Raji (cell line): ENCODE results near the gene HBE1.

Experiments
- POLR2A ChIP-seq: IDR thresholded peaks from 2 replicates; pipeline ENCODE4 v1.6.1; 2011; ENCODE audit warnings: low read depth, low read length, control low read depth; ENCODE audit not compliant: insufficient read depth

The HBE1 gene

GRCh38 chr11:5269715-5270147 lies at the start of gene HBE1:
Gene HBE1 (minus strand): TSS chr11:5269945. CDS start chr11:5269890, 55 bp downstream.
- TF ChIP-seq POLR2A: no peak

DNA sequence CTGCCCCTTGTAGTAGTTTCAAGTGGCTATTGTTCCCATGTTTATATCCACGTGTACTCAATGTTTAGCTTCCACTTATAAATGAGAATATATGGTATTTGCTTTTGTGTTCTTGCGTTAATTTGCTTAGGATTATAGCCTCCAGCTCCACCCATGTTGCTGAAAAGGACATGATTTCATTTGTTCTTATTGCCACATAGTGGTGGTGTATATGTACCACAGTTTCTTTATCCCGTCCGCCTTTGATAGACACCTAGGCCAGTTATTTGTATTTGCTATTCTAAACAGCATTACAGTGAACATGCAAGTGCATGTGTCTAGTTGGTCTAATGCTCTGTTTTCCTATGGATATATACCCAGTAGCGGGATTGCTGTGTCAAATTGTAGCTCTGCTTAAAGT lies 47.5 kb upstream of the HBE1 start:
- no peak for TF ChIP-seq POLR2A

- TF ChIP-seq POLR2A: no peak
Observed at GRCh38 chr11:5310423-5310822, 40.7 kb upstream of the HBE1 start.

DNA sequence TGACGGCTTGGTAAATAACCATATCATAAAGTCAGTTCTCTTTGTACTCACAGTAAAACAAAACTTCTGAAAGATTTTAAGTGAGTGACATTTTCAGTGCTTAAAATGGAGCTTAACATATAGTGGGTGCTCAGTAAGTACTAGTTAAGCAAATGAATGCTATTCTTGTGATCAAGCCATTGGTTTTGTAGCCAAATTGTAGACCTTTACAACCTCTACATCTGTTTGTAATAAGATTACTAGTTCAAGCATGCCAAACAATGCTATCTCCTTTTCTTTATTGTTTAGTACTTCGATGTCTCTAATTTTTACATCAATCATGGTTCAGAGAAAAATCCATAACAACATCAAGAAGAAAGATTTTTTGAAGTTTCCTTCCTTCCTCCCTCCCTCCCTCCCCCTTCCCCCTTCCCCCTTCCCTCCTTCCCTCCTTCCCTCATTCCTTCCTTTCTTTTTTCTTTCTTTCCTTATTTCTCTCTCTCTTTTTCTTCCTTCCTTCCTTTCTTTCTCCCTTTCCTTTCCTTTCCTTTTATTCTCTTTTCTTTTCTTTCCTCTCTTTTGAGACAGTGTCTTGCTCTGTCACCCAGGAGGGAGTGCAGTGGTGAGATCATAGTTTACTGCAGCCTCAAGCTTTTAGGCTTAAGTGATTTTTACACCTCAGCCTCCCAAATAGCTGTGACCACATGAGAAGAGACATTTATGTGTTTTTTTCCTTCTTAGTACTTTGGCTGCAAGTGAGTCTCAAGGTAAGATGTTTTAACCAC lies 37.7 kb upstream of the HBE1 start:
- no peak for TF ChIP-seq POLR2A

DNA sequence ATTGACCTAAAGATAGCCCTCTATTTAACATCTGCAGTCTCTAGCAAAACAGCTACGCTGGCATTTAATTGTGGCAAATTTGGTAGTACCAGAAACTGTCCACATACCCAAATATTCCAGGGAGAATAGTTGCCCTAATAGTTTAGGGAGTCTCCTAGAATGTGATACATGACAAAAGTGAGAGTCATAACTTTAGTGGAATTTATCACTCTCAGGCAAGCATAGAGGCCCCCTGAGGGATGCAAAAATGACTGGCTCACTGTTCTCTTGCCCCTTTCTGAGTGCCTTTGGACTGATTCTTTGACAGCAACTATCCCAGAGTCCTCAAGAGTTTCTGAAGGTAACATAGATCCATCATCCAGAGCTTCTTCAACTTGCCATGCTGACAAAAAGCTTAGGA lies 34.3 kb upstream of the HBE1 start:
- no peak for TF ChIP-seq POLR2A

GRCh38 chr11:5303626-5304025 lies 33.9 kb upstream of the HBE1 start:
- no peak for TF ChIP-seq POLR2A

- TF ChIP-seq POLR2A: no peak
Observed at GRCh38 chr11:5301846-5302245, 32.1 kb upstream of the HBE1 start, which contains the start of gene OR51B4. Gene OR51B4 (minus strand): TSS chr11:5301946. CDS start chr11:5301946, 0 bp downstream.

GRCh38 chr11:5300251-5300650 lies 30.5 kb upstream of the HBE1 start:
- no peak for TF ChIP-seq POLR2A

- no peak for TF ChIP-seq POLR2A
Observed at GRCh38 chr11:5298451-5298850, 28.7 kb upstream of the HBE1 start.

DNA sequence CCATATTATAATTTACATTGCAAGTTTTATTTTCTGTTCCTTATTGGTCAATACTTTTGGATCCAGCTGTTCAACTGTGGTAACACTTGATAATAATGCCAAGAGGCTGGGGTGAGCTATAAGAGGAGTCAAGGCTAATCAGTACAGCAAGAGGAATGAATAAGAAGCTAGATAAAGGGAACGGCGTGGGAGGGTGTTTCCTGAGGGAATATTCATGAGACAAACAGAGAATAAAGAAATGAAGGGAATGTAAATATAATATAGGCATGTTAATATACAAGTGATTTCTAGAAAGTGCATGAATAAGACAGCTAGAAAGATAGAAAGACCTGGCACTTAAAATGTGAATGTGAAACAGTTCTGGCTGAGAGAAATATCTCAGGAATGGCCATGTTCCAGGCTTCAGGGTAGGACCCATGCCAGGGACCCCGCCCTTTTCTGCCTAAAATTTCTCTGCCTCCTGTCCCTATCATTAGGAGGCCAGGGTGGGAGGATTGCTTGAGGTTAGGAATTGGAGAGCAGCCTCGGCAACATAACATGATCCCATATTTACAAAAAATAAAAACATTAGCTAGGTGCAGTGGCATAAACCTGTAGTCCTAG lies 28.1 kb upstream of the HBE1 start:
- no peak for TF ChIP-seq POLR2A

DNA sequence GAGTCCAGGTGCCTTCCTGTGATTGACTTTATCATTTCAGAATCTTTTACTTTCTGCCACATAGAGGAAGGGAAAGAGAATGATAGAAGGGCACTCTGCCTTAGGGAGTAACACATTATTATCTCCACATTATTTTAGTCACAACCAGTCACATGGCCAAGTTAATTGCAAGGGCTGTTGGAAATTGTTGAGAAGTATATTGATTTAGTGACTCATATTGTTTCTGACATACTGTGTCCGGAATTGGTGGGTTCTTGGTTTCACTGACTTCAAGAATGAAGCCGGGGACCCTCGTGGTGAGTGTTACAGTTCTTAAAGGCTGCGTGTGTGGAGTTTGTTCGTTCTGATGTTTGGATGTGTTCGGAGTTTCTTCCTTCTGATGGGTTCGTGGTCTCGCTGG lies 23.3 kb upstream of the HBE1 start:
- TF ChIP-seq POLR2A: no peak

GRCh38 chr11:5291207-5291838 lies 21.6 kb upstream of the HBE1 start:
- TF ChIP-seq POLR2A: no peak

GRCh38 chr11:5290106-5290505 lies 20.4 kb upstream of the HBE1 start:
- no peak for TF ChIP-seq POLR2A

DNA sequence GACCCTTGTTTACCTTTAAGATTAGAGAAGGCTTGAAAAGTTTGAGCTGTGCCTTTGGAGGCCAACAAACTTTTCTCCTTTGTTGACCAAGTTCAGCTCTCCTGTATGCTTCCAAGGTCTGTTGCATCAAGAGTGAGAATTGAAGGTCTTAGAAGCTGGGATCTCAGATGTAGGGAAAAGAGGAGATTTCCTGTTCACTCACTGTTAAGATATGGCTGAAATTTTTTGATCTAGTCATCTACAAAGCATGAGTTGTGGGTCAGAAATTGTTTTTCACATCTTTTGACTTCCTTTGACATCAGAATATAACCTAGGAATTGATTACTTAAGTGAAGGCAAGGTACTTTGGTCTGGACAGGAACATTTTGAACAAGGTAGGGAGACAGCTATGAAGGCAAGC lies 20.0 kb upstream of the HBE1 start:
- no peak for TF ChIP-seq POLR2A

- no peak for TF ChIP-seq POLR2A
Observed at GRCh38 chr11:5288906-5289550, 19.3 kb upstream of the HBE1 start.
